Epithelial cell of esophagus (primary cell): ENCODE results near the gene CDK11A.
A peak's percentile ranks its signal among the peaks of the same experiment; 100 is the strongest.
"Not testable (repeated sequence)": the region's sequence is repeated elsewhere in the genome, so short reads cannot be mapped to it uniquely, and the experiment has no call there.

Experiments used
- DNase-seq: peaks from one replicate; pipeline ENCODE4 v3.0.0; 2010; ENCODE audit warnings: low read depth
- H3K4me3 ChIP-seq: 2 replicates; pipeline ENCODE4 v1.5.1; 2011; ENCODE audit warnings: mild to moderate bottlenecking, low read length, control low read depth
- CTCF ChIP-seq: IDR thresholded peaks from 2 replicates; pipeline ENCODE4 v1.5.1; 2011; ENCODE audit warnings: low read depth, mild to moderate bottlenecking, low read length, control low read depth, inconsistent platforms; ENCODE audit not compliant: insufficient read depth; ENCODE audit errors: missing control alignments

CDK11A gene

GRCh38 chr1:1753607-1754005 lies 29.4 kb upstream of the CDK11A start:
- DNase-seq = no peak
- no peak overlapping the region for H3K4me3 ChIP-seq
- TF ChIP-seq CTCF = no peak

- no peak for DNase-seq
- H3K4me3 ChIP-seq = no peak overlapping the region
- TF ChIP-seq CTCF = no peak
Observed at GRCh38 chr1:1752636-1753606, 28.8 kb upstream of the CDK11A start.

GRCh38 chr1:1752190-1752589 lies 28.0 kb upstream of the CDK11A start:
- no peak for TF ChIP-seq CTCF
- DNase-seq = no peak
- H3K4me3 ChIP-seq = no peak overlapping the region

GRCh38 chr1:1749941-1750340 lies 25.8 kb upstream of the CDK11A start:
- not testable (repeated sequence) for H3K4me3 ChIP-seq, DNase-seq

- no peak for TF ChIP-seq CTCF
- H3K4me3 ChIP-seq = no peak overlapping the region
- DNase-seq = no peak
Observed at GRCh38 chr1:1748686-1749321, 24.6 kb upstream of the CDK11A start.

GRCh38 chr1:1746566-1746909 lies 22.4 kb upstream of the CDK11A start:
- not testable (repeated sequence) for H3K4me3 ChIP-seq, DNase-seq

- peak; percentile 42 for DNase-seq
- H3K4me3 ChIP-seq = peak overlapping the region; percentile 32
Observed at GRCh38 chr1:1745651-1746565, 21.8 kb upstream of the CDK11A start.

GRCh38 chr1:1742529-1742928 lies 18.4 kb upstream of the CDK11A start:
- DNase-seq, H3K4me3 ChIP-seq: not testable (repeated sequence)

- not testable (repeated sequence) for H3K4me3 ChIP-seq
- peak; percentile 95 for DNase-seq
Observed at GRCh38 chr1:1741013-1741412, 16.9 kb upstream of the CDK11A start.

GRCh38 chr1:1738799-1739337 lies 14.7 kb upstream of the CDK11A start:
- H3K4me3 ChIP-seq, DNase-seq: not testable (repeated sequence)

- not testable (repeated sequence) for DNase-seq, H3K4me3 ChIP-seq
Observed at GRCh38 chr1:1737675-1738590, 13.8 kb upstream of the CDK11A start.
